HCT116 (cell line): Measurements from ENCODE around the gene CERKL. TPM values are rescaled to one million over a fixed set of nuclear protein-coding genes. Genes with fewer than 3 reads are reported as not detected.

Experiments used
- ATAC-seq: fragments of 200-7000 bp; cut with Tn5 transposase; 2 replicates; pipeline ENCODE4 v1.9.1; 2020; ENCODE audit warnings: mild to moderate bottlenecking, moderate library complexity
- BruUV-seq: library from RNA; stranded (reverse); fragments of 400-500 nt; replicated peaks from 2 replicates; lab custom pipeline; 2021; lab: Mats Ljungman, UMichigan
- CTCF ChIA-PET: fragments of 300-600 bp; sonication (Branson Sonifier 250); formaldehyde crosslinking; loops from one replicate; lab custom pipeline; 2021; ENCODE audit warnings: antibody characterized with exemption; lab: Charles Lee
- POLR2A ChIA-PET: fragments of 300-600, 350-600 bp; sonication (Branson Sonifier 250); formaldehyde crosslinking; loops from one replicate; lab custom pipeline; 2021; ENCODE audit warnings: antibody characterized with exemption; lab: Charles Lee
- RAD21 ChIA-PET, 2 experiments: fragments of 300-600 bp; sonication (Branson Sonifier 250); formaldehyde crosslinking; loops; one replicate each; lab custom pipeline; 2023; ENCODE audit warnings: low total read pairs in 2 of 2; ENCODE audit not compliant: uncharacterized antibody in 2 of 2, unreplicated experiment in 2 of 2, low non-redundant PET in 1 of 2; lab: Charles Lee
- DNase-seq: peaks from one replicate; pipeline ENCODE4 v3.0.0-alpha.2; 2010; ENCODE audit warnings: low read depth, low spot score
- H2AFZ ChIP-seq: fragments of 200-600 bp; shearing (Covaris generic), sonication (generic); 2 replicates; pipeline ENCODE4 v1.6.1; 2017; ENCODE audit warnings: low read depth, mixed run types, mixed read lengths, antibody characterized with exemption, low read length; ENCODE audit not compliant: poor library complexity, severe bottlenecking
- H3K27ac ChIP-seq: 2 replicates; pipeline ENCODE4 v1.5.1; 2012; ENCODE audit warnings: low read depth, low read length
- H3K27me3 ChIP-seq: fragments of 200-600 bp; sonication (generic); 2 replicates; pipeline ENCODE4 v1.6.1; 2016; ENCODE audit warnings: mixed run types, low read length, mixed read lengths; ENCODE audit not compliant: insufficient read depth
- H3K36me3 ChIP-seq, 2 experiments: fragments of 200-500 bp in 1 of 2; fragments of 200-600 bp in 1 of 2; sonication (Bioruptor generic) in 1 of 2; sonication (generic) in 1 of 2; 2 replicates each; pipeline versions ENCODE4 v1.5.1 to v1.6.1; 2014 to 2016; ENCODE audit warnings: low read length in 2 of 2, inconsistent platforms in 1 of 2, mixed read lengths in 1 of 2, mixed run types in 1 of 2; ENCODE audit not compliant: insufficient read depth in 2 of 2, control insufficient read depth in 1 of 2
- H3K4me1 ChIP-seq, 2 experiments: fragments of 200-600 bp in 1 of 2; sonication (generic) in 1 of 2; 2 replicates each; pipeline versions ENCODE4 v1.5.1 to v1.6.1; 2012 to 2017; ENCODE audit warnings: low read length in 2 of 2, inconsistent platforms in 1 of 2, mild to moderate bottlenecking in 1 of 2, mixed read lengths in 1 of 2, mixed run types in 1 of 2, moderate library complexity in 1 of 2; ENCODE audit not compliant: insufficient read depth in 2 of 2, control insufficient read depth in 1 of 2
- H3K4me2 ChIP-seq: fragments of 200-600 bp; sonication (generic); 2 replicates; pipeline ENCODE4 v1.6.1; 2017; ENCODE audit warnings: mixed run types, low read length, mixed read lengths
- H3K4me3 ChIP-seq, 2 experiments: fragments of 200-600 bp in 1 of 2; sonication (generic) in 1 of 2; replicated peaks in 1 of 2; 2 replicates each; pipeline ENCODE4 v1.5.1; 2011 to 2016; ENCODE audit warnings: low read length in 2 of 2, control low read depth in 1 of 2, low read depth in 1 of 2, mild to moderate bottlenecking in 1 of 2, mixed read lengths in 1 of 2, mixed run types in 1 of 2
- H3K79me2 ChIP-seq: fragments of 200-600 bp; sonication (generic); 2 replicates; pipeline ENCODE4 v1.6.1; 2017; ENCODE audit warnings: mild to moderate bottlenecking, mixed run types, low read length, moderate library complexity, mixed read lengths; ENCODE audit not compliant: insufficient read depth
- H3K9ac ChIP-seq: fragments of 200-600 bp; sonication (generic); 2 replicates; pipeline ENCODE4 v1.6.1; 2016; ENCODE audit warnings: low read length, mixed read lengths
- H3K9me2 ChIP-seq: fragments of 200-600 bp; sonication (generic), shearing (Covaris generic); 2 replicates; pipeline ENCODE4 v1.6.1; 2017; ENCODE audit warnings: mixed run types, mild to moderate bottlenecking, moderate library complexity; ENCODE audit not compliant: insufficient read depth
- H3K9me3 ChIP-seq, 2 experiments: fragments of 200-500 bp in 1 of 2; fragments of 200-600 bp in 1 of 2; sonication (Bioruptor generic) in 1 of 2; sonication (generic) in 1 of 2; 2 replicates each; pipeline ENCODE4 v1.6.1; 2014 to 2017; ENCODE audit warnings: low read length in 2 of 2, mixed read lengths in 2 of 2, inconsistent platforms in 1 of 2, low read depth in 1 of 2, mild to moderate bottlenecking in 1 of 2, mixed run types in 1 of 2, moderate library complexity in 1 of 2; ENCODE audit not compliant: control insufficient read depth in 1 of 2, insufficient read depth in 1 of 2
- H4K20me1 ChIP-seq: fragments of 200-600 bp; sonication (generic), shearing (Covaris generic); 2 replicates; pipeline ENCODE4 v1.6.1; 2017; ENCODE audit warnings: mixed run types, mild to moderate bottlenecking, moderate library complexity; ENCODE audit not compliant: insufficient read depth
- CEBPB ChIP-seq: IDR thresholded peaks from 2 replicates; pipeline ENCODE4 v1.6.1; 2012; ENCODE audit warnings: low read depth
- EGR1 ChIP-seq: IDR thresholded peaks from 2 replicates; pipeline ENCODE4 v1.6.1; 2012; ENCODE audit warnings: low read depth
- ELF1 ChIP-seq: IDR thresholded peaks from 2 replicates; pipeline ENCODE4 v1.6.1; 2012; ENCODE audit warnings: low read depth, borderline replicate concordance
- EZH2phosphoT487 ChIP-seq: fragments of 200-600 bp; IDR thresholded peaks from 2 replicates; pipeline ENCODE4 v1.6.1; 2018; ENCODE audit warnings: antibody characterized with exemption, borderline replicate concordance
- FOSL1 ChIP-seq: IDR thresholded peaks from 2 replicates; pipeline ENCODE4 v1.6.1; 2012; ENCODE audit warnings: low read depth
- MAX ChIP-seq: IDR thresholded peaks from 2 replicates; pipeline ENCODE4 v1.6.1; 2012
- POLR2A ChIP-seq: IDR thresholded peaks from 2 replicates; pipeline ENCODE4 v1.7.0; 2011; ENCODE audit warnings: borderline replicate concordance; ENCODE audit not compliant: insufficient read depth, insufficient read length; ENCODE audit errors: extremely low read depth
- POLR2AphosphoS5 ChIP-seq: IDR thresholded peaks from 2 replicates; pipeline ENCODE4 v1.6.1; 2011; ENCODE audit warnings: mild to moderate bottlenecking, low read depth, low read length, moderate library complexity
- RAD21 ChIP-seq: IDR thresholded peaks from 2 replicates; pipeline ENCODE4 v1.6.1; 2012; ENCODE audit warnings: low read depth, mild to moderate bottlenecking
- REST ChIP-seq: IDR thresholded peaks from 2 replicates; pipeline ENCODE4 v1.6.1; 2012; ENCODE audit warnings: low read depth
- SIN3A ChIP-seq: IDR thresholded peaks from 2 replicates; pipeline ENCODE4 v1.6.1; 2012; ENCODE audit warnings: low read depth
- SP1 ChIP-seq: IDR thresholded peaks from 2 replicates; pipeline ENCODE4 v1.6.1; 2012; ENCODE audit warnings: low read depth
- SRF ChIP-seq: IDR thresholded peaks from 2 replicates; pipeline ENCODE4 v1.6.1; 2012; ENCODE audit warnings: low read depth
- TCF7L2 ChIP-seq: IDR thresholded peaks from 2 replicates; pipeline ENCODE4 v1.7.0; 2011; ENCODE audit warnings: borderline replicate concordance, inconsistent platforms; ENCODE audit not compliant: insufficient read depth, insufficient read length; ENCODE audit errors: extremely low read depth
- YY1 ChIP-seq: IDR thresholded peaks from 2 replicates; pipeline ENCODE4 v1.6.1; 2011; ENCODE audit warnings: low read length, low read depth, moderate library complexity, mild to moderate bottlenecking; ENCODE audit not compliant: insufficient replicate concordance; ENCODE audit errors: extremely low read depth
- ZBTB33 ChIP-seq: IDR thresholded peaks from 2 replicates; pipeline ENCODE4 v1.6.1; 2011; ENCODE audit warnings: mild to moderate bottlenecking, low read length, moderate library complexity; ENCODE audit not compliant: insufficient replicate concordance; ENCODE audit errors: extremely low read depth
- ZFX ChIP-seq: fragments of 450-650 bp; IDR thresholded peaks from 2 replicates; pipeline ENCODE4 v1.6.1; 2017
- intact Hi-C: fragments of 100-400 bp; cut with micrococcal nuclease; formaldehyde crosslinking; loops from 2 replicates; pipeline ENCODE4 v1.10.0; 2022
- total RNA-seq: library from RNA; stranded (reverse); gene quantifications from one replicate; pipeline ENCODE4 v1.2.1, GENCODE V29; 2021; ENCODE audit not compliant: unreplicated experiment

CERKL gene
- total RNA-seq, 1 experiment from 2014 or later: 0.66 TPM

DNA sequence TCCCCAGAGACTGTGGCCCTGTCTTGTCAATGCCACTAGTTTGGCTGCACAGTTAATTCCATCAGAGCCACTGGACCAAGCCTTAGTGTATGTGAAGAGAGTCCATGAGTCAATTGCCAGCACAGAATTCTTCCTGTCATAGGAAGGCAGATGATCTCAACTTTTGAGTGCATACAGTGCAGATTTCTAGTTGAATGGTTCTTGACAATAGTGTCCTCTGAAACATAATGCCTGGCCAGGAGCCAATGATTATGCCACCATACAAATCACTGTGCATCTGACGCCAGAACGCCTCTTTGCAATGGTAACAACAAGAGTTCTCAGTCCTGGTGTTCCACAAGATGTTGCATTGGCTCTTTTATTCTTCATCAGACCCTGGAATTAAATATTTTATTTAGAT is 16.3 kb upstream of the CERKL start (continued):
- TF ChIP-seq ZBTB33: no peak
- no peak for TF ChIP-seq ZFX
- no peak for TF ChIP-seq RAD21
- no peak for TF ChIP-seq TCF7L2
- TF ChIP-seq EGR1: no peak
- TF ChIP-seq, all 23 proteins: peak for 0

- Histone ChIP-seq H3K4me1 (no peaks in the 10 kb centered on the region), H3K4me2 (no peak overlapping the region), H3K27ac (no peak overlapping the region), H3K36me3 (no peaks in the 10 kb centered on the region), H2AFZ (no peak overlapping the region), H3K9ac (no peak overlapping the region), H4K20me1 (no peaks in the 10 kb centered on the region), H3K9me2 (no peaks in the 10 kb centered on the region), H3K27me3 (no peaks in the 10 kb centered on the region), H3K4me3 (no peak overlapping the region), H3K9me3 (no peaks in the 10 kb centered on the region), H3K79me2 (no peaks in the 10 kb centered on the region)
- ATAC-seq (no peak), DNase-seq (no peak)
- ChIA-PET CTCF (no interaction called here), RAD21 (no interaction called here), POLR2A (no interaction called here)
- no TSS peak for BruUV-seq
- intact Hi-C loops: no loop called here
- TF ChIP-seq FOSL1 (no peak), POLR2A (no peak), ELF1 (no peak), SP1 (no peak), RAD21 (no peak), YY1 (no peak), SIN3A (no peak), POLR2AphosphoS5 (no peak), SRF (no peak), EZH2phosphoT487 (no peak), MAX (no peak), ZBTB33 (no peak), CEBPB (no peak), TCF7L2 (no peak), EGR1 (no peak), REST (no peak)
Observed at GRCh38 chr2:181672255-181673008, 15.5 kb upstream of the CERKL start.
